NCI-H510A (cell line): ENCODE data around the gene IFT81.
"Not testable (repeated sequence)": the region's sequence is repeated elsewhere in the genome, so short reads cannot be mapped to it uniquely, and the experiment has no call there.

ENCODE experiments used
- DNase-seq: peaks from one replicate; lab custom pipeline; 2025; lab: John Stamatoyannopoulos, UW

Gene IFT81

DNA sequence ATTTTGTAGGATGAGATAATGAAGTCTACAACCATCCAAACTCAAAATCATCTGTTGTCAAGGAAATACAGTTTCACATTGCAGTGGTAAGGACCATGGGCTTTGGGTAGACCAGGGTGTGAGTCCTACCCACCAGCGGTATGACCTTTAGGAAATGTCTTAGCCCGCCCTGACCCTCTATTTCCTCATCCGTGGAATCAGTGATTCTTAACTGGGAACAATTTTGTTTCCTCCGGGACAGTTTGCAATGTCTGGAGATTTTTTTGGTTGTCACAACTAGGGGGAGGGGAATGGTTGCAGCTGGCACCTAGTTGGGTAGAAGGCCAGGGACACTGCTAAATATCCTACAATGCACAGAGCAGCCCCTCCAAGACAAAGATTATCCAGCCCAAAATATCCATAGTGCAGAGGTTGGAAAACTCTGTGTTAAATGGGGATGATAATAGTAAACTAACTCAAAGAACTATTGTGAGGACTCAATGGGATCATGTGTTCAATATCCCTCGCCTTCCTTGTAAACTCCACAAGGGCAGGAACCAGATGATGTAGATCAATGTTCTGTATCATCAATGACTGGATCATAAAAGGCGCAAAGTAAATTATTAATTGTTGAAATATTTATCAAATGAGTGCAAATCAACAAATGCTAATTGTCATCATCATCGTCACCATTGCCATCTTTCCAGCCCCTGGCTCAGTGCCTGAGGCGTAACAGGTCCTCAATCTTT is 15.7 kb upstream of the IFT81 start:
- DNase-seq = no peak

DNA sequence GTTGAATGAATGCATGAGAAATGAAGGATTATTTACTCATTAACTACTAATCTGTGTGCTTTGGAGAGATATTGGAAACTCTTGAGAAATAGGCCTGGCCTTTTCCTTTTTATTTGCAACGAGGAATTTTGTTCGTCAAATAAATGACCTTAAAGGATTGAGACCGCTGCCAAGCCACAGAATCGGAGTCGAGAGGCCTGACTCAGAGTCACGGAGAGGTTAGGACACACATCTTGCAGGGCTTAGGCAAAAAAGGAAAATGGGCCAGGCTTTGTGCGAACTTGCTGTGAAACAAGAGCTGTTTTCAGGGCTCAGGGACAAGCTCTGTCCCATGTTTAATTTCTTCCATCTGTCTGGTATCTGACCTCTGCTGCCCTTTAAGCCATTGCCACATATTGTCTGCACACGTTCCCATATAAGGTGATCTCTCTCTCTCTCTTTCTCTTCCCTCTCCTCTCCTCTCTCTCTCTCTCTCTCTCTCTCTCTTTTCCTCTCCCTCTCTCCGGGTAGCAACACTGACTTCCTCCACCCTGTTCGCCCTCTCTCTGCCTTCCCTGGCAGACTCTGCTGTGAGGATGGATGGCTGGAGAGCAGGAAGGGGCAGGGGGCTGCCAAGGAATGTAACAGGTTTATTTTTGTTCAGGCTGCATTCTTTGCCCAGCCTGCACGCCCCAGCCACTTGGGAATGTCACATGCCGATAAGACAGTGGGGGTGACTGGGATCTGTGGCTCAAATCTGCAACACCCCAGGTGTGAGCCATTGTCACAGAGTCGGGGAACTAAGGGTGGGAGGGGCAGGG is 14.9 kb upstream of the IFT81 start:
- no peak for DNase-seq

DNA sequence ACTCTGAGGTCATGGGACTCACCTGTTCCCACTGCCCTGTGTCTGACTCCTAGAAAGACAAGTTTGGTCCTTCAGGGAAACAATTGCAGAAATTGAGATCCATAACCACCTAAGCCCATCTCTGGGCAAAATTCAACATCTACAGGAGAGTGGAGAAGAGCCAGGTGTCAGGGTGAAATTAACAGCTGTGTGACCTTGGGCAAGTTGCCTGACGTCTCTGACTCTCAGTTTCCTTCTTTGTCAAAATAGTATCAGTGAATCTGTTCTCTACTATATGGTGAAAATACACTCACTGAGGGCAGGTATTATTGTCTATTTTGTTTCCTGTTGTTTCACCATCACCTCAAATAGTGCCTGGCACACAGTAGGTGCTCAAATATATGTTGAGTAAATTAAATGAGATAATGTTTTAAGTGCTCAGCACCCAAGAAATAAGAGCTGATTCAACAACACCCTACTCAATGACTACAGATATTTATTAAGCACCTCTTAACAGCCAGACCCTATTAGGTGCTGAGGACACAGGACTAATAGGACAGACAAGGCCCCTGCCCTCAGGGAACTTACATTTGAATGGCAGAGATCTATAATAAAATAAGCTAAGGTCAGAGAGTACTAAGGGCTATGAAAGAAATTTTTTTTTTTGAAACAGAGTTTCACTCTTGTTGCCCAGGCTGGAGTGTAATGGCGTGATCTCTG is 14.2 kb upstream of the IFT81 start:
- DNase-seq = no peak

DNA sequence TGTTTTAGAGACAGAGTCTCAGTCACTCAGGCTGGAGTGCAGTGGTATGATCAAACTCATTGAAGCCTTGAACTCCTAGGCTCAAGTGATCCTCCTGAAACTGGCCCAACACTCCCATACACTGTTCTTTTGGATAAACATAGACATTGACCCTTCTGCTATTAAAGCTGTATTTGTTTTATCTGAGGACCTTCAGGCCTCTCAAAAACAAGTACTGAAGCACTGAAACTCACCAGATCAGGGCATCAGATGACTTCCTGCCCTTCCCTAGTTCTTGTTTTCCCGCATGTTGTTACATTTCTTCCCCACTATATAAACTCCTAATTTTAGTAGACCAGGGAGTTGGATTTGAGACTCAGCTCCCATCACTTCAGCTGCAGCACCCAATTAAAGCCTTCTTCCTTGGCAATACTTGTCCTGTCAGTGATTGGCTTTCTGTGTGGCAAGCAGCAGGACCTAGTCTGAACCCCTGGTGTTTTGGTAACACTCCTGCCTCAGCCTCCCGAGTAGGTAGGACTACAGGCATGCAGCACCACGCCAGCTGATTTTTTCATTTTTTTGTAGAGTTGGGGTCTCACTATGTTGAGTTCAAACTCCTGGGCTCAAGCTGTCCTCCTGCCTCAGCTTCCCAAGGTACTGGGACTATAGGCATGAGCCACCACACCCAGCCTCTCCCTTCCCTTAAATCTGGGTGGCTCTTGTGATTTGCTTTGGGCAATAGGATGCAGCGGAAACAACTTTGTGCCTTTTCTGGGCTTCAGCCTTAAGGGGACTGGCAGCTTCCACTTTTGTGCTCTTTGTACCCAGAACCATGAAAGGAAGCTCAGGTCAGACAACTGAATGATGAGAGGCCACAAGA is 12.5 kb upstream of the IFT81 start:
- DNase-seq = no peak

DNA sequence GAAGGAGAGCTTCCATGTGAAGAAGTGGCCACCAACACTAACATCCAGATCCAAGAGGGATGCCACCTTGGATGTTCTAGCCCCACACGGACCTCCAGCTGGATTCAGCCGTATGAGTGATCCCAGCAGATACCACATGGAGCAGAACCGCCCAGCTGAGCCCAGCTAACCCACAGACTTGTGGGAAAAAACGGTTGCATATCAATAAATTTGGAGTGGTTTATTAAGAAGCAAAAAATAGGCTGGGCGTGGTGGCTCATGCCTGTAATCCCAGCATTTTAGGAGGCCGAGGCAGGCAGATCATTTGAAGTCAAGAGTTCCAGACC is 11.9 kb upstream of the IFT81 start:
- DNase-seq = no peak

DNA sequence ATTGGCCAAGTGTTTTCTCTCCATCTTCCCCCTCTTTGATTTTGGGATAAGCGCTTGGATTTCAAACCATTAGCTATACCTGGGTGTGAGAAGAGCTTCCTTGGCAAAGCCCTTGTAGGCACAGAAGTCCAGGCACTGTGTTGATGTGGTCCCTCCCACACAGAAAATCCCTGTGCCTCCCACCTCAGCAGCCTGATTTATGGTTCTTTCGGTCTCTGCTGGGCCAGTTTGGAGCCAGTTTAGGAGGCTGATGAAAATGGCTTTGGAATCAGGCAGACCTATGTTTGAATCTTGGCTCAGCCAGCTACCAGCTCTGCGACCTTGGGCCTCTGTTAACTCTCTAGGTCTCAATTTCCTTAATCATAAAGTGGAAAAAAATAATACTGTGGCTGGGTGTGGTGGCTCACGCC is 9.6 kb upstream of the IFT81 start:
- no peak for DNase-seq

DNA sequence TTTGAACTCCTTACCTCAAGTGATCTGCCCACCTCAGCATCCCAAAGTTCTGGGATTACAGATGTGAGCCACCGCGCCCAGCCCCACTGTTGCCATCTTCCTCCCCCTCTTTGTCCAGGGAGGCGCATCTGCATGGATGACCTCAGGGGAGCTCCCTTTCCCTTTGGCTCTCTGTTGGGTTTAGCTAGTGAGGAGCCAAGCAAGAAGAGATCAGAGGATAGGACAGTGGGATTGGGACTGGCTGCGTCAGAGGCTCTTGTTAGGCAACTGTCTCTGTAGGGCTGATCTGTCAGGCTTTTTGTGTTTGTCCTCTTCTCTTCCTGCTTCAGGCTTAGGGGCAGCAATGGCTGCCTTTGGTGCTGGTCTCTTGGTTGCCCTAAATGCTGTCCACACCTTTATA is 8.5 kb upstream of the IFT81 start:
- DNase-seq = no peak

DNA sequence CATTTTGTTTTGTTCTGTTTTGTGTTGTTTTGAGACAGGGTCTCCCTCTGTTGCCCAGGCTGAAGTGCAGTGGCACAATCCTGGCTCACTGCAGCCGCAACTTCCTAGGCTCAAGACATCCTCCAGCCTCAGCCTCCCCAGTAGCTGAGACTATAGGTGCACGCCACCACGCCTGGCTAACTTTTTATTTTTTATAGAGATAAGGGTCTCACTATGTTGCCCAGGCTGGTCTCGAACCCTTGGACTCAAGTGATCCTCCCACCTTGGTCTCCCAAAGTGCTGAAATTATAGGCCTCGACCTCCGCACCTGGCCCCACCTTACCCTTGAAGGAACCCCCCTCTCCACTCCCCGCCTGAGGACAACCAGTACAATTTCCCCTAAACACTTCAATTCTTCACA is 7.5 kb upstream of the IFT81 start:
- no peak for DNase-seq

DNA sequence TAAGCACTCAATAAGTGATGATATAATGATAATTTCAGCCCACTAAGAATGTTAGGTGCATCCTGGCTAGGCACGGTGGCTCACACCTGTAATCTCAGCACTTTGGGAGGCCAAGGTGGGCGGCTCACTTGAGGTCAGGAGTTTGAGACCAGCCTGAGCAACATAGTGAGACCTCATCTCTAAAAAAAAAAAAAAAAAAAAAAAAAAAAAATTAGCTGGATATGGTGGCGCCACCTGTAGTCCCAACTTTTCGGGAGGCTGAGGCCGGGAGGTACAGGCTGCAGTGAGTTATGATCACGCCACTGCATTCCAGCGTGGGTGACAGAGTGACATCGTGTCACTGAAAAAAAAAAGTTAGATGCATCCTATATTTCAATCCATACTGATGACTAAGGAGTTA is 6.9 kb upstream of the IFT81 start:
- DNase-seq = not testable (repeated sequence)

DNA sequence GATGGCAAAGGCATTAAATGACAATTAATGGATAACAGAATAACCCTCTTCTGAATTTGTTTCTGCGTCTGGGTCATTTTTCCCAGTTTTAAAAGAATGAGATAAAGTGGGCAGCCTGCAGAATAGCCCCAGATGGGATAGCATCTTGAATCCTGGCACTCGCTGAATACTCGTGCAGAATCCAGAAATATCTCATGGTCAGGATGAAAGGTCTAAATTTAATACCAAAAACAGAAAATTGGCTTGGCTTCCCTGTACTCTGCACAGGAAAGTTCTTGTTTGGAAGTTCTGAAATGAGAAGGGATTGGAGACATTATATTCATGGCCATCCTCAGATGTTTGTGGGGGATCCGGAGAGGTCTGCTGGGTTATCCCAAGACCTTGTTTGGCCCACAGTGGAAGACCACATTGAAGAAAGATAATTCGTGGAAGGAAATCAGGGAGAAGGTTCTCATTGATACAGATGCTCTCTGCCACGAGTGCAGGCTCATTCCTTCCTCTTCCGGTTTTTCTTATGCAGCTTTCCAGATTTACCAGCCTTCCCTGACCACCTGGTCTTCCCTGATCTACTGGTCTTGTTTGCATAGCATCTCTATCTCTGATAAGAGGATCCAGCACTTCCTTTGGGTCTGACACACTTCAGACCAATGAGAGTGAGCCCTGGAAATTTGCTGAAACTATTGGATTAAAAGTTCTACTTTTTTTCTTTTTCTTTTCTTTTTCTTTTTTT is 6.0 kb upstream of the IFT81 start:
- DNase-seq = no peak

DNA sequence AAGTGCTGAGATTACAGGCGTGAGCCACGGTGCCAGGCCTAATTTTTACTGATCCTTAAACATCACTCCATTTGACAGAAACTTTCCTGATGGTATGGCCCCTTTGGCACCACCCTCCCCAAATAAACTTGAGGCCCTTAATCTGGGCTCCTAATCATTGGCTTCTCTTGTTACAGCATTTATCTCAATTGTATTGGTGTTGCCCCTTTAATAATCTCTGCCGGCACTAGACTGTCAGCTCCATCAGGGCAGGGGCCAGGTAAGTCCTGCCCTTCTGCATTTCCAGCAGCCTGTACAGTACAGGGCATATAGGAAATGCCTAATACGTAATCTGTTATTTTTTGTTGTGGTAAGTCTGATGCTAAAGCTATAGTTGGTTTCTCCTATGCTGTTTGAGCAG is 1.2 kb upstream of the IFT81 start:
- no peak for DNase-seq

DNA sequence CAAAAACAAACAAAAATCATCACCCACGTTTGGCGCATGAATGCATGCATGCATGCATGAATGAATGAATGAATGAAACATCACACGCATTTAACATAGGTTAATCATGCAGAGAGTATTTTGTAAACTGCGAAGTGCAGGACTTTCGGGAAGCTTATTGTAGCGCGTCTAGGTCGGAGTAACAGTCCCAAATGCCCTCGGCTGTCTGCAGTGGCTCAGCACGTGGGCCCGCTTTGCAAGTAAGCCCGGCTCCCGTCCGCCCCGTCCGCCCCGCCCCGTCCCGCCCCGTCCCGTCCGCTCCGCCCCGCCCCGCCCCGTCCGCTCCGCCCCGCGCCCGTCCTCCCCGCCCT is 263 bp upstream of the IFT81 start:
- DNase-seq = no peak

DNA sequence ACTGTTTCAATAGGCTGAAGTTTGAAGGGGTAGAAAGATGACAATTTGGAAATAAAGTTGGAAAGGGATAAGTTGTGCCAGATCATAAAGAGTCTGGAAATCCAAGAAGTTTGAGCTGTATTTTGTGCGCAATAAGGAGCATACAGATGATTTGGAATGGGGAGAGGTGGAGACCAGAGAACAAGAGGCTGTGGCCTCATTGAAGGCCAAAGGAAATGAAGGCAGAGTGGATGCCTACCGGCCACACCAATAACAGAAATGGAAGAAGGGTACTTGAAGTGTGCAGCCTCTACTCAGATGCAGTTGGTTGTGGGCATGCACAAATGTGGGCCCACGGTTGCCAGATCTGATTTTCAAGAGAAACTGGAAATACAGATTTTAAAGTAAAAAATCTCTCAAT is 2.4 kb downstream of the IFT81 start:
- no peak for DNase-seq

DNA sequence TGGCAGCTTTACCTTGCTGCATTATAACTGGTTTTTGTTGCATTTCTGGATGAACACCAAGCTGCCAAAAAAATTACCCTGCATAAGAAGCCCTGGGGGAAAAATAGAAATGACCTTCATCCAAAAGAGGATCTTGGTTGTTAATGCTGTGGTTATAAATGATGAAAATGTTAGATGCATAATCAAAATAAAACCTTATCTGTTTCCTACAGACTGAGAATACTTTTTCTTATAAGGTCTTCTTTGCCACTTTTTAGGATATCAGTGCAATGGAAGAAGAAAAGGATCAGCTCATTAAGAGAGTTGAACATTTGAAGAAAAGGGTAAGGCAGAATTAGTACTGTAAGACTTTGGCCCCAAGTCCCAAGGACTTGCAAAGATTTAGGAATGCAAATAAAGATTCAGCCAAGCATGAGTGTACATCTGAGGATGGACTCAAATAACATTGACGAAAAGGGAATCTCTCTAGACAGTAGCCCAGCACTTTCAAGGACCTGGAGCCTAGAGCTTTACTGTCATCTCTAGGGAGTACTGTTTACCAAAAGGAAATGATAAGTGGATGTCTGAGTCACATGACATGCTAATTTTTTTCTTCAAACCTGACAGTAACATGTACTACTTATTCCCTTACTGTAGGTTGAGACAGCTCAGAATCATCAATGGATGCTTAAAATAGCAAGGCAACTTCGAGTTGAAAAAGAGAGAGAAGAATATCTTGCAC is 10.7 kb downstream of the IFT81 start:
- DNase-seq = no peak

DNA sequence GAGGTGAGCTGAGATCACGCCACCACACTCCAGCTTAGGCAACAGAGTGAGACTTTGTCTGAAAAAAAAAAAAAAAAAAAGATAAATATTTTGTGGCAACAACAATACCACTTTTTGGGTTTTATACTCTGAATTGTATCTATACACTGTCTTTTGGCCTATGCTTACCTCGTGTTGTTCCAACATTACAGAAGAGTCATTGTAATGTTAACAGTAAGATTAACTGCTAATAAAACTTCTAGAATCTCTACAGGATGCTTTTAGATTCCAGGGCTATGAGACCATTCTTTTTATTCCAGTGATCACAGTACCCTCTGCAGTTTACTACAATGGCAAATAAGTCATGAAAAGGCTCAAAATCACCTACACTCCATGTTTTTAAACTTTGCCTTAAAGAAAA is 11.6 kb downstream of the IFT81 start:
- DNase-seq = no peak

DNA sequence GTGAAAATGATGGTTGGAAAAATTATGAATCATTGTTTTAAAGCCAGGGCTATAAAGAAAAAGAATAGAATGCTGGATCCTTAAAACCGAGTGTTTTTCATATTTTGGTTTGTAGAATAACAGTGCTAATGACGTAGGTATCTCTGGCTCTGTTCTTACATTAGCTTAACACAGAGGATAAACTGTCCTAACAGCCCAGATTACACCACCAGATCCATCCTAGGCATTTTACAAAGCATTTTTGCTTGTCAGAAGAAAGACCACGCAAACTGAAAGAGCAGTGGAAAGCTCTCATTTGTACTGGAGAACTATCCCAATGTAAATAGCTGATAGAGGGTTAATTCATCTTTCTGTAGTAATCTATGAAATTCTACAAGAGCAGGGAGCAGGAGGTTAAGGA is 13.6 kb downstream of the IFT81 start:
- DNase-seq = no peak

DNA sequence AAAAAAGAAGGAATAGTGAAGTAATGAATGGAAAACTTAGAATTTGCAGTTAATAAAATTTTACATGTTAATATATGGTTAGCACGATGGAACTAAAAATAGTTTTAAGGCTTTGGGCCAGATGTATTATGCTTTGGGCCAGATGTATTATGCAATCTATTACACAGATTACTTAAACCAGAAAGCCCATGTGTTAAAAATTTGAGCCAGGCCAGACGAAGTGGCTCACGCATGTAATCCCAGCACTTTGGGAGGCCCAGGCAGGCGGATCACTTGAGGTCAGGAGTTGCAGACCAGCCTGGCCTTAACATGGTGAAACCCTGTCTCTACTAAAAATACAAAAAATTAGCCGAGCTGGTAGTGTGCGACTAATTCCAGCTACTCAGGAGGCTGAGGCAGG is 17.2 kb downstream of the IFT81 start:
- DNase-seq = no peak

DNA sequence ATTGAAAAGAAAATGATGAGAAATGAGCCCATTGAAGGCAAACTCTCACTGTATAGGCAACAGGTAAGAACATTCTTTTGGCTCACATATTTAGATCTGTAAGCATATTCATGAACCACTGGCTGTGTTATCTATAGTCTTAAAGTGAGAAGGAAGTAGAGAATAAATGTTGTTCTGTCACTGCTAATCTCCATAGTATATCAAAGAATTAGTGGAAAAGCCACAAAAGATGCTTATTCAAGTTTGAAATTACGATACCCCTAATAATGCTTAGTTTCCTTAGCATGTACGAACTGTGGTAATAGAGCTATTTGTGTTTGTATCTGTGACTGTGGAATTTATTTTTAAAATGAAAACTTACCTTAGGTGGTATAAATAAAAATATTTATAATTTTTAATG is 22.8 kb downstream of the IFT81 start:
- no peak for DNase-seq

DNA sequence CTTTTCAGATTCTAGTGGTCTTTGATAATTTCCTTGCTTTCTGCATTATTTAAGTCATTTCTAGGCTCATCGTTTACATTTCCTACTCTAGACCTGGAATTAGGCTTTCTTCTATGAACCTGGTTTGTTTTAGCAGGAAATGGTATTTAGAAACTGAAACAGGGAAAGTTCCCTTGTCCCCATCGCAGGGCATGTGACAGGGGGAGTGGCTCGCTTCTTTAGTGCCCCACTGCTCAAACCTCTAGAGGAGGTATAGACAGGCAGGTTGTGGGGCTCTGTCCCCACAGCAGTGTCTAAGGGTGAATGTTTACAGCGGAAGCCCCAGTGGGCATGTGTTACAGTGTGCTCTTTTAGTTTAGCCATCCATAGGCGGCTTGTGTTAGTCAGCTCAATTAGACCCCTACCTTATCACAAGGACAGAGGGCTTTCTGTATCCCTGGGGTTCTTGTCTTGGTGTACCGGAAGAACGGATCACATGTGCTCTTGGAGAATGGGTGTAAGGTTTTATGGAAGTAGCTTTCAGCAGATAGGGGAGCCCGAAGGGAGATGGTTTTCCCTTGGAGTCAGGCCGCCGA is 25.0 kb downstream of the IFT81 start:
- DNase-seq = no peak

DNA sequence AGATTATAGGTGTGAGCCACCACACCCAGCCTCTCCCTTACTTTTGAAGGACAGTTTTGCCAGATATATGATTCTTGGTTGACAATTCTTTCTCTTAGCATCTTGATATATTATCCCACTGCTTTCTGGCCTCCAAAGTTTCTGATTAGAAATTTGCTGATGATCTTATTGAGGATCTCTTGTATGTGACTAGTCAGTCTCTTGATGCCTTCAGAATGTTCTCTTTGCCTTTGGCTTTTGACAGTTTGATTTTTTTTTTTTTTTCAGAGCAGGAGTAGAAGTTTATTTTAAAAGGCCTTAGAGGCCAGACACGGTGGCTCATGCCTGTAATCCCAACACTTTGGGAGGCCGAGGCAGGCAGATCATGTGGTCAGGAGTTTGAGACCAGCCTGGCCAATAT is 32.6 kb downstream of the IFT81 start:
- DNase-seq = no peak

DNA sequence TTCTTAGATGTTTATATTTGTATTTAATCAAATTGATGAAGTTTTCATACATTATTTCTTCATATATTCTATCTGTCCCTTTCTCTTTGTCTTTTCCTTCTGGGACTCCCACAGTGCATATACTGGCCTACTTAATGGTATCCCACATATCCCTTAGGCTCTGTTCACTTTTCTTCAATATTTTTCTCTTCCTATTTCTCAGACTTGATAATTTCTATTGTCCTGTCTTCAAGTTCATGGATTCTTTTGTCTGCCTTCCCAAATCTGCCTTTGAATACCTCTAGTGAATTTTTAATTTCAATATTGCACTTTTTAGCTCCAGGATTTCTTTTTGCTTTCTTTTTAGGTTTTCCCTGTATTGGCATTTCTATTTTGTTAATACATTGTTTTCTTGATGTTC is 33.4 kb downstream of the IFT81 start:
- no peak for DNase-seq
